NB4 (cell line): ENCODE results near the gene MYO15B.

Experiments used
- DNase-seq: peaks from one replicate; pipeline ENCODE4 v3.0.0; 2010; ENCODE audit warnings: low read depth
- H3K4me3 ChIP-seq: one replicate; pipeline ENCODE4 v1.5.1; 2011; ENCODE audit warnings: mild to moderate bottlenecking, low read depth, low read length, moderate library complexity
- MYC ChIP-seq: IDR thresholded peaks from 2 replicates; pipeline ENCODE4 v1.6.1; 2011; ENCODE audit warnings: low read depth, low read length
- POLR2A ChIP-seq: IDR thresholded peaks from 2 replicates; pipeline ENCODE4 v1.6.1; 2011; ENCODE audit warnings: mild to moderate bottlenecking; ENCODE audit not compliant: insufficient read length; ENCODE audit errors: extremely low read depth
- TF ChIP-seq, protein P1 (sequence below): IDR thresholded peaks from one replicate; pipeline ENCODE4 v1.5.1; 2012; ENCODE audit warnings: low read depth, low read length
- TF ChIP-seq, protein P2 (sequence below): IDR thresholded peaks from 2 replicates; pipeline ENCODE4 v1.6.1; 2011; ENCODE audit warnings: low read depth, low read length

The MYO15B gene

DNA sequence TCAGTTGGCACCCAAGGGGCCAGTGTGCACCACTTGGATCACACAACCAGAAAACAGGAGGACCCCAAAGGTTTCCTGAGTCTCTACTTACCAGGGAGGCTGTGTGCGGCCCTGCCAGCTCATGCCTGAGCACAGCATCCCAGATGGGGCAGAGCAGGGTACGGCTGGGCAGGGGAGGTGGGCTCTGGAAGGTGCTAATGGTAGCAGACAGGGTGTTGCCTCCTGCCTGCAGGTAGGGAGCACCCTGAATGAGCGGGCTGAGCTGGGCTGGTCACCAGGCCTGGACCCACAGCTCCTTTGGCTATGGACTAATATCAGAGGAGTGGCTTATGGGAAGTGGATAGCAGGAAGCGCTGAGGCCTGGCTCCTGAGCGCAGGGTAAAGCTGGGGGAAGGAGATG lies 64.7 kb downstream of the MYO15B start:
- no peak overlapping the region for H3K4me3 ChIP-seq
- no peak for DNase-seq
- TF ChIP-seq POLR2A (no peak), MYC (no peak)
- TF ChIP-seq, protein P1, sequence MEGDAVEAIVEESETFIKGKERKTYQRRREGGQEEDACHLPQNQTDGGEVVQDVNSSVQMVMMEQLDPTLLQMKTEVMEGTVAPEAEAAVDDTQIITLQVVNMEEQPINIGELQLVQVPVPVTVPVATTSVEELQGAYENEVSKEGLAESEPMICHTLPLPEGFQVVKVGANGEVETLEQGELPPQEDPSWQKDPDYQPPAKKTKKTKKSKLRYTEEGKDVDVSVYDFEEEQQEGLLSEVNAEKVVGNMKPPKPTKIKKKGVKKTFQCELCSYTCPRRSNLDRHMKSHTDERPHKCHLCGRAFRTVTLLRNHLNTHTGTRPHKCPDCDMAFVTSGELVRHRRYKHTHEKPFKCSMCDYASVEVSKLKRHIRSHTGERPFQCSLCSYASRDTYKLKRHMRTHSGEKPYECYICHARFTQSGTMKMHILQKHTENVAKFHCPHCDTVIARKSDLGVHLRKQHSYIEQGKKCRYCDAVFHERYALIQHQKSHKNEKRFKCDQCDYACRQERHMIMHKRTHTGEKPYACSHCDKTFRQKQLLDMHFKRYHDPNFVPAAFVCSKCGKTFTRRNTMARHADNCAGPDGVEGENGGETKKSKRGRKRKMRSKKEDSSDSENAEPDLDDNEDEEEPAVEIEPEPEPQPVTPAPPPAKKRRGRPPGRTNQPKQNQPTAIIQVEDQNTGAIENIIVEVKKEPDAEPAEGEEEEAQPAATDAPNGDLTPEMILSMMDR, result no peak
- TF ChIP-seq, protein P2, sequence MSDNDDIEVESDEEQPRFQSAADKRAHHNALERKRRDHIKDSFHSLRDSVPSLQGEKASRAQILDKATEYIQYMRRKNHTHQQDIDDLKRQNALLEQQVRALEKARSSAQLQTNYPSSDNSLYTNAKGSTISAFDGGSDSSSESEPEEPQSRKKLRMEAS, result no peak

DNA sequence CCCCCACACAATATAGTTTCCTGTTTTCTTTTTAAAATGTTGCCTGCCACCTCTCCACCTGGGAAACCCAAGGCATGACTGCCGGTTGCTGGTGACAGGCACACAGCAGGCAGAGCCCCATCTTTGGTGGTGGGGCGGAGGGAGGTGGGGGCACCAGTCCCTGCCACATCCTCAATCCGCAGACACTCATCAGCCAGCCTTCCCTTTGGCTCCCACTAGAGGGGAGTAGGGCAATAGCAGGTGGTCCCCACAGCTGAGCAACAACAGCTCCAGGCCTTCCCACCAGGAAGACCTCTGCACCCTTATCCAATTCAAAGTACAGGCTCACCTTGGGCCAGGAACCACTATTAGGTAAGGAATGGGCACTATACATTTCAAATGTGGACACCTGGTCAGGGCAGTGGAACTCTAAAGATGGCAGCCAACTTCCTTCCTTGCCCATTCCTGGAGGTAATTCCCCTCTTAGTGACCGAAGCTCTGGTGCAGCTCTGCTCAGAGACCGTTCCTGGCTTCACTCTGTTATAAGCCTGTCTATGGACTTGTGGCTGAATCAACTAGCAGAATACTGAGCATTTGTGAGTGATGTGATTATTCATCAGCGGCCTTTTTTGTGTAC lies 65.4 kb downstream of the MYO15B start:
- TF ChIP-seq POLR2A (no peak), MYC (no peak)
- TF ChIP-seq, protein P1, result peak; percentile 90
- TF ChIP-seq, protein P2, result 0 out of 2 replicates have a peak, but pooled peaks have one; percentile 15
- no peak overlapping the region for H3K4me3 ChIP-seq
- peak; percentile 51 for DNase-seq

DNA sequence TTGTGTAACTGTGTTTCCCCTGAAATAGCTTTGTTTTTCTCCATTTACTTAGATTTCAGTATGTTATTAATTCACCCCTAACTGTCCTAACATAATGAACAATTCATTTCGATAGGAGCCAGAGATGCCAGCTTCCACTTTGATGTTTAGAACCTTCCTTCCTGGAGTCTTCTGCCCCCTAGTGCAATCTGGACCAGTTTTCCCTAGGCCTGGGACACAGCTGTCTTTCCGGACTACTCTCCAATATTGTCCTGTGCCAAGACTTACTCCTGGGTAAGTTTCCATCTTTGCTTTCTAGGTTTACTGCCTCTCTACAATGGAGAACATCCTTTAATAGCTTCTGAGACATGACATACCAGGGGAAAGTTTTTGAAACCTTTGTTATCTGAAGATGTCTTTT lies 66.6 kb downstream of the MYO15B start:
- TF ChIP-seq, protein P2, result no peak
- TF ChIP-seq MYC (no peak), POLR2A (no peak)
- TF ChIP-seq, protein P1, result no peak
- no peak for DNase-seq
- H3K4me3 ChIP-seq, result no peak overlapping the region

DNA sequence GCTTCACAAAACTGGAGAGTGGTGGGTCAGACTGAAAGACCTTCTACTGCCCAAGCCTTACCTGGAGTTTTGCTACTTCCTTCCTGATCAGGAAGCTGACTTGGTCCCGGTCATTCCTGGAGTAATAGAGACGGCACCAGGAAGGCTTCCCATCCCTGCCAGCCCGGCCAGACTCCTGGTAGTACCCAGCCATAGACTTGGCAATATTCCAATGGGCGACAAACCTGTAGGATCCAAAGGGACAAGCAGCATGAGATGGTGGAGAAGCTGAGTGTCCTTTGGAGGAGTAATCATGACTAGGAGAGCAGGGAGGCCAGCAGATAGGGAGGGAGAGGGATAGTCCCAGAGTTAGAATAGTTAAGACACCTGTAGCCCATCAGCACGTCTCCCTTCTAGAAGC lies 70.6 kb downstream of the MYO15B start:
- TF ChIP-seq, protein P1, result no peak
- TF ChIP-seq, protein P2, result no peak
- no peak for TF ChIP-seq MYC
- no peak for TF ChIP-seq POLR2A
- DNase-seq, result no peak
- H3K4me3 ChIP-seq, result no peak overlapping the region

DNA sequence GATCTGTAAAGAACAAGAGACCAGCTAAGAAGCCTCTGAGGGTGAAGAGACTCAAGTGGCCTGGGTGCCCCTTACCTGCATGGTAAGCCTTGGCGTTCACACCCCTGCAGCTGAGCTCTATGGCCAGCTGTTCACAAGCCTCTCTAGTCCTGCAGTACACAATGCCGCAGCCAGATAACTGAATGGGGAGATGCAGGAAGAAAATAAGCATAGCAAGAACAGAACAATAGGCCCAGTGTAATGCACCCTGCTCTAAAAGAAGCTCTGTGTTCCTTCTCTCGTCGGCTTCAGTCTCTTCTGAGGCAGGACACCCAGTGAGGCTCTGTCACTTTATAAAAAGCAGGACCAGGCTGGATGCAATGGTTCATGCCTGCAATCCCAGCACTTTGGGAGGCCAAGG lies 73.9 kb downstream of the MYO15B start:
- H3K4me3 ChIP-seq, result no peak overlapping the region
- no peak for DNase-seq
- no peak for TF ChIP-seq MYC
- TF ChIP-seq POLR2A, result no peak
- TF ChIP-seq, protein P2, result no peak
- TF ChIP-seq, protein P1, result no peak

DNA sequence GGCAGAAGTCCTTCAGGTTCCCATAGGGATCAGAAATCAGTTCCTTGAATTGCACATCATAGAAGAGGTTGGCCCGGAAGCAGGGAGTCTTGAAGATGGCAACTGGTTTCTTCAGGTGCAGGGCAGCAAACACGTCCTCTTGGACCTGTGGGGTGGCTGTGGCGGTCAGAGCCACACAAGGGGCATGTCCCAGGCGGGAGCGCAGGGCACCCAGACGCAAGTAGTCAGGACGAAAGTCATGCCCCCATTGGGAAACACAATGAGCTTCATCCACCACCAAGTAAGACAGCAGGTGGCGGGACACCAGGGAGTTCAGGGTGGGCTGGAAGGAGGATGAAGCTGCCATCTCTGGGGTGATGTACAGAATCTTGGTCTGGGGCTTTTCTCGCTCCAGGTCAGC lies 74.9 kb downstream of the MYO15B start:
- TF ChIP-seq POLR2A (no peak), MYC (no peak)
- TF ChIP-seq, protein P1, result no peak
- TF ChIP-seq, protein P2, result no peak
- DNase-seq, result no peak
- no peak overlapping the region for H3K4me3 ChIP-seq
